ENCODE measurements around the gene TFF1. TPM values are rescaled to one million over a fixed set of nuclear protein-coding genes. Genes with fewer than 3 reads are reported as not detected.

The TFF1 gene
- total and polyA plus RNA-seq, 7 experiments from 2014 or later = not detected

DNA sequence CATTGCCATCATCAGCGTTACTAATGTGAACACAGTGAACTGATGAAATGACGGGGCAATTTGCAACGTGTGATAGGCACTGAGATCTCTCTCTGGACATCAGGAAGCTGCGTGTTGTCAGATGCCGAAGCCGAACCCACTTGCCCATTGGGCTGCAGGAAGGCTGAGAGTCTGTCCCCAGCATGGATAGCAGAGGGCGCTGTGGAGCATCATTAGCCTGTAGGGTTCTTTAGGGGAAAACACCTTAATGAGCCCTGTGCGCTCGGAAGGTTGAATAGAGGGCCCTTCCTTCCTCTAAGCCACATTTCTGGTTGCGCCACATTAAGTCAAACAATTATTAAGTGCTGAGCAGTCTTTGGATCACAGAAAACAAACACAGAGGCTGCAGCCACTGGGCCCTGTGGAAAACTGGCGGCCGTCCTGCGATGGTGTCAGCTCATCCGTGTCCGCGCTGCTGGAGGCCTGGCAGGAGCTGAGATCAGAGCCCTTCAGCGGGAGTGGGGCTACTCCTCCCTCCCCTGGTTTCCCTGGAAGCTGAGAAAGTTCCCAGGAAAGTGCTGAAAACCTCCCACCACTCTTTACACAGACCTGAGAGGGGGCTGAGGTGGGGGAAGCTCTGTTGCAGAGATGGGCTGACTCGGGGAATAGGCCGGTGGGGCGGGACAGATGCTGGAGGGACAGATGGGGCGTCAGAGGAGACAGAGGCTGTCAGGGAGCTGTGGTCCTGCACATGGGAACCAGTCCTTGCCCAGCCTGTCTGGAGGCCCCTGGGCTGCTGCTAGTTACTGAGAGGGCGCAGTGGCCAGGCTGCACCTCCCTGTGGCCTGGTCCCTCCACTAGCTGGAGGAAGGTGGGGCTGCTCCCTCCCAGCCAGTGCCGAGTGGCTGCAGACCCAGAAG, 28.3 kb downstream of the TFF1 start:
- ATAC-seq (peak; percentile 99), DNase-seq (peak; percentile 68 to 85 (median 78))
- H3K4me3 Mint-ChIP-seq = peak overlapping the region; percentile 28 to 76 (median 60)
- ChIA-PET POLR2A (interaction anchor here (0.9 to 1.7 kb wide), 5 partner anchors 11 to 112 kb away, joined by 3 to 6 read pairs (median 3); partner anchors contain the start of gene UBASH3A), CTCF (interaction anchor here (0.6 to 2.7 kb wide), 8 partner anchors 13 to 118 kb away, joined by 3 to 19 read pairs (median 5); partner anchors contain the start of gene UBASH3A)
- intact Hi-C loops (cut with micrococcal nuclease) = loop anchor here (1.0 to 5.0 kb wide), 7 partner anchors 43 to 199 kb away; partner anchors contain the start of gene UBASH3A (in 1 of the 2)
- H3K36me3 ChIP-seq (ENCODE audit: control insufficient read depth in 2 of 3, insufficient read depth in 3 of 3, low read length in 3 of 3) = no peaks in the 10 kb centered on the region
- H3K4me1 Mint-ChIP-seq = peaks cover 5 to 12% (median 8%) of the 10 kb centered on the region in 7 donors
- H3K9me3 ChIP-seq (ENCODE audit: control insufficient read depth in 2 of 3, low read length in 3 of 3) = no peaks in the 10 kb centered on the region
- H3K27ac Mint-ChIP-seq = peak overlapping the region in 7 of 9 donors; percentile 19 to 75 (median 53)
- peaks cover 0 to 32% (median 0%) of the 10 kb centered on the region in 5 donors for H3K27me3 Mint-ChIP-seq
- peaks cover 0 to 4% (median 0%) of the 10 kb centered on the region in 11 donors for H3K9me3 Mint-ChIP-seq
- no peak overlapping the region for H3K27ac ChIP-seq (ENCODE audit: low read depth, low read length)
- no peaks in the 10 kb centered on the region for H3K27me3 ChIP-seq (ENCODE audit: control insufficient read depth in 2 of 2, insufficient read depth in 2 of 2, low read length in 2 of 2)
- no peak overlapping the region for H3K4me3 ChIP-seq (ENCODE audit: low read length)
- H3K4me1 ChIP-seq (ENCODE audit: control insufficient read depth in 2 of 2, insufficient read depth in 2 of 2, low read length in 2 of 2) = peaks cover 4 to 7% of the 10 kb centered on the region in 2 donors
- H3K36me3 Mint-ChIP-seq = peaks cover 0 to 3% (median 0%) of the 10 kb centered on the region in 5 donors

DNA sequence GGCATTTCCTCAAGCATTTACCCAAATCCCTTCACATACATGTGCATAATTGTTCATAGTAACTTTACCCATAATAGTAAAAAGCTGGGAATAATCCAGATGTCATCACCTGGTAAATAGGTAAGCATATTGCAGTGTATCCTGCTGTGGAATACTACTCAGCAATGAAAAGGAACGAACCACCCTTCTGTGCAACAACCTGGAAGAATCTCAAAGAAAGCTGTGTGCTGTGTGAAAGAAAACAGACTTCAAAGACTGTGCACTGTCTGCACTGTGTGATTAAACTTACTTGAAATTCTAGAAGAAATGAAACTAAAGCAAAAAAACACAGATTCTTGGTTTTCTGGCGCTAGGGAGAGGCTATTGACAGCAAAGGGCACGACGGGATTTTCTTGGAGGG, 29.1 kb downstream of the TFF1 start:
- no peak overlapping the region for H3K27ac ChIP-seq (ENCODE audit: low read depth, low read length)
- no peaks in the 10 kb centered on the region for H3K9me3 ChIP-seq (ENCODE audit: control insufficient read depth in 2 of 3, low read length in 3 of 3)
- Mint-ChIP-seq H3K27ac (peak overlapping the region in 4 of 9 donors; percentile 19 to 75 (median 68)), H3K4me3 (peak overlapping the region in 6 of 10 donors; percentile 28 to 76 (median 64)), H3K27me3 (peaks cover 0 to 39% (median under 1%) of the 10 kb centered on the region in 5 donors), H3K36me3 (peaks cover 0 to 4% (median under 1%) of the 10 kb centered on the region in 5 donors), H3K9me3 (peaks cover 0 to 10% (median 4%) of the 10 kb centered on the region in 11 donors), H3K4me1 (peaks cover 5 to 12% (median 8%) of the 10 kb centered on the region in 7 donors)
- ChIA-PET POLR2A (interaction anchor here (0.7 to 1.5 kb wide), 2 partner anchors 113 to 379 kb away, joined by 3 to 5 read pairs; no protein-coding TSS in a partner anchor), CTCF (interaction anchor here (0.8 to 2.7 kb wide), 10 partner anchors 12 to 199 kb away, joined by 3 to 19 read pairs (median 4); partner anchors contain the start of gene UBASH3A)
- no peak for ATAC-seq
- H3K4me3 ChIP-seq (ENCODE audit: low read length) = no peak overlapping the region
- H3K27me3 ChIP-seq (ENCODE audit: control insufficient read depth in 2 of 2, insufficient read depth in 2 of 2, low read length in 2 of 2) = no peaks in the 10 kb centered on the region
- peaks cover 4 to 7% of the 10 kb centered on the region in 2 donors for H3K4me1 ChIP-seq (ENCODE audit: control insufficient read depth in 2 of 2, insufficient read depth in 2 of 2, low read length in 2 of 2)
- peak in 1 of 9 donors; percentile 8 for DNase-seq
- no peaks in the 10 kb centered on the region for H3K36me3 ChIP-seq (ENCODE audit: control insufficient read depth in 2 of 3, insufficient read depth in 3 of 3, low read length in 3 of 3)
- intact Hi-C loops (cut with micrococcal nuclease) = loop anchor here in 1 of 2 donors (5.0 kb wide), 1 partner anchor 190 kb away; no protein-coding TSS in a partner anchor

DNA sequence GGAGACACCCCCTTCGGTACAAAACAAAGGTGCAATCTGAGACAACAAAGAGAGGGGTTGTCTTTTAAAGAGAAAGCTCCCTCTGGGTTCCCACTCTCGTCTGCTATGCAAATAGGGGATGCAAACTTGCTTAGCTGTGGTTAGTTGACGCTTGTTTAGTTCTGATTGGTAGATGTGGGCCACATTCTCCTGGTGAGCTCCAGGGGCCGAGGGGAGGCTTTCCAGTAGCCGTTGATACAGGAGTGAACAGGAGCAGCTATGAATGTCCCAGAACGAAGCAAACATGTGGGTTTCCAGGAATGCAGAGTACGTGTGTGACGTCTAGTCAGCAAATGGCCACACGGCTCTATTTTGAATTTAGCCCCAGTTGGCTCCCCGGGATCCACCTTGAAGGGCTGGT, 30.3 kb downstream of the TFF1 start:
- H3K27ac ChIP-seq (ENCODE audit: low read depth, low read length) = no peak overlapping the region
- peaks cover 0 to 49% (median 7%) of the 10 kb centered on the region in 5 donors for H3K27me3 Mint-ChIP-seq
- H3K27me3 ChIP-seq (ENCODE audit: control insufficient read depth in 2 of 2, insufficient read depth in 2 of 2, low read length in 2 of 2) = no peaks in the 10 kb centered on the region
- H3K4me1 ChIP-seq (ENCODE audit: control insufficient read depth in 2 of 2, insufficient read depth in 2 of 2, low read length in 2 of 2) = peaks cover 4 to 7% of the 10 kb centered on the region in 2 donors
- peaks cover 5 to 12% (median 8%) of the 10 kb centered on the region in 7 donors for H3K4me1 Mint-ChIP-seq
- peaks cover 0 to 8% (median 0%) of the 10 kb centered on the region in 3 experiments for H3K9me3 ChIP-seq (ENCODE audit: control insufficient read depth in 2 of 3, low read length in 3 of 3)
- H3K27ac Mint-ChIP-seq = no peak overlapping the region
- H3K4me3 ChIP-seq (ENCODE audit: low read length) = no peak overlapping the region
- H3K36me3 Mint-ChIP-seq = peaks cover 3 to 12% (median 9%) of the 10 kb centered on the region in 5 donors
- POLR2A ChIA-PET = interaction anchor here (1.2 kb wide), 1 partner anchor 89 kb away, joined by 3 read pairs; no protein-coding TSS in a partner anchor
- no peaks in the 10 kb centered on the region for H3K36me3 ChIP-seq (ENCODE audit: control insufficient read depth in 2 of 3, insufficient read depth in 3 of 3, low read length in 3 of 3)
- H3K9me3 Mint-ChIP-seq = peaks cover 4 to 22% (median 14%) of the 10 kb centered on the region in 11 donors
- intact Hi-C loops (cut with micrococcal nuclease) = loop anchor here in 1 of 2 donors (5.0 kb wide), 1 partner anchor 191 kb away; no protein-coding TSS in a partner anchor
- CTCF ChIA-PET = interaction anchor here (0.8 to 2.7 kb wide), 2 partner anchors 73 to 114 kb away, joined by 3 to 19 read pairs; no protein-coding TSS in a partner anchor
- ATAC-seq = no peak
- H3K4me3 Mint-ChIP-seq = no peak overlapping the region
- DNase-seq = no peak

DNA sequence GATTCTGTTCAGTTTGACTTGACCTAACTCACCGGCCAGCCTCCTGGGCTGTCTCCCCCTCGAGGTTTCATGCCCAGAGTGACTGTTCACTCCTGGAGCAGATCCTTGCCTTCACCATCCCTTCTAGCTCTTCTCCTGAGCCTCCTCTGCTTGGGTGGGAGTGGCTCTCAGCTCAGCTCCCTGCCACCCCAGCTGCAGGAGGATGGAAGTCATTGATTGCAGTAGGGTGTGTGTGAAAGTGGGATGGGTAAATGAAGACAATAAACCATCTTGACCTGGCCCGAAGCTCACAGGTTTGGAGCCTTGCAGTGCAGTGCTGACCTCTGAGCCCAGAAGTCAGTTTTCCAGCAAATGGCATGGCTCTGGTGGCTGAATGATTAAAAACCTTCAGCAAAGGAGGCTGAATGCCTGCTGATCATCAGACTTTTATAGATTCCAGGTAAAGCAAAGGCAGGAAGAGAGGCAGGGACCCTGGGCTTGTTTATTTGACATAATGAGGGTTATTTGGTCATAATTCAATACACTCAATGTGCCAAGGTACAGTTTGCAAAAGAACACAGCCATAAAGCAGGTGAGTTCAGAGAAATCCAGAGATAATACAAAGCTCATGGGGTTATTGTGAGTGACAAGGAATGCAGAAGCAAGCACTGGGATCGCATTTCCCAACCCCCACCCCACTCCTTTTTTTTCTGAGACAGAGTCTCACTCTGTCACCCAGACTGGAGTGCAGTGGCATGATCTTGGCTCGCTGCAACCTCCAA, 33.6 kb downstream of the TFF1 start:
- ATAC-seq = no peak
- no peak overlapping the region for H3K4me3 ChIP-seq (ENCODE audit: low read length)
- no peak overlapping the region for H3K27ac ChIP-seq (ENCODE audit: low read depth, low read length)
- Mint-ChIP-seq H3K4me3 (no peak overlapping the region), H3K4me1 (peaks cover 2 to 5% (median 3%) of the 10 kb centered on the region in 7 donors), H3K36me3 (peaks cover 4 to 16% (median 9%) of the 10 kb centered on the region in 5 donors), H3K27ac (no peak overlapping the region), H3K27me3 (peaks cover 0 to 68% (median 7%) of the 10 kb centered on the region in 5 donors), H3K9me3 (peaks cover 5 to 25% (median 17%) of the 10 kb centered on the region in 11 donors)
- intact Hi-C loops (cut with micrococcal nuclease) = no loop called here
- CTCF ChIA-PET = no interaction called here
- POLR2A ChIA-PET = no interaction called here
- peaks cover 0 to under 1% of the 10 kb centered on the region in 2 donors for H3K4me1 ChIP-seq (ENCODE audit: control insufficient read depth in 2 of 2, insufficient read depth in 2 of 2, low read length in 2 of 2)
- H3K27me3 ChIP-seq (ENCODE audit: control insufficient read depth in 2 of 2, insufficient read depth in 2 of 2, low read length in 2 of 2) = no peaks in the 10 kb centered on the region
- no peak for DNase-seq
- no peaks in the 10 kb centered on the region for H3K36me3 ChIP-seq (ENCODE audit: control insufficient read depth in 2 of 3, insufficient read depth in 3 of 3, low read length in 3 of 3)
- H3K9me3 ChIP-seq (ENCODE audit: control insufficient read depth in 2 of 3, low read length in 3 of 3) = peaks cover 0 to 11% (median 0%) of the 10 kb centered on the region in 3 experiments

DNA sequence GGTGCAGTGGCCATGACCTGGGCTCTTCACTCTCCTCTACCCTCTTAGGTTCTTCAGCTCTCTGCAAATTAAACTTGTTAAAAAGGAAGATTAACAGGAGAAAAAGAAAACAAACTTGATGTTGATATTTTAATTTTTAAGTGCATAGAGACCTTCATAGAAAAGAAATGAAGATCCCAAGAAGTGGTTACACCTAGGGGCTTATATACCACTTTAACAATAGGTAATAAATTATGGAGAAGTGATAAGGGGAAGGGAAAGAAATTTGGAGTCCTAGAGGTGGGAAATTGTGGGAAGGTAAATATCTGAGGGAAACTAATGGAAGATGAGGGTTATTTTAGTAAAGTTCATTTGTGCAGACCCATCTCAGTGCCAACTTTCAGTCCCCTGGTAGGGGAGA, 34.7 kb downstream of the TFF1 start:
- ChIA-PET CTCF (no interaction called here), POLR2A (interaction anchor here (0.8 kb wide), 1 partner anchor 90 kb away, joined by 3 read pairs; no protein-coding TSS in a partner anchor)
- H3K36me3 Mint-ChIP-seq = peaks cover 4 to 16% (median 9%) of the 10 kb centered on the region in 5 donors
- DNase-seq (no peak), ATAC-seq (no peak)
- peaks cover 0 to 59% (median 7%) of the 10 kb centered on the region in 5 donors for H3K27me3 Mint-ChIP-seq
- H3K27ac Mint-ChIP-seq = no peak overlapping the region
- intact Hi-C loops (cut with micrococcal nuclease) = no loop called here
- Histone ChIP-seq H3K27ac (ENCODE audit: low read depth, low read length) (no peak overlapping the region), H3K4me3 (ENCODE audit: low read length) (no peak overlapping the region), H3K4me1 (ENCODE audit: control insufficient read depth in 2 of 2, insufficient read depth in 2 of 2, low read length in 2 of 2) (no peaks in the 10 kb centered on the region), H3K36me3 (ENCODE audit: control insufficient read depth in 2 of 3, insufficient read depth in 3 of 3, low read length in 3 of 3) (no peaks in the 10 kb centered on the region), H3K9me3 (ENCODE audit: control insufficient read depth in 2 of 3, low read length in 3 of 3) (peaks cover 0 to 11% (median 0%) of the 10 kb centered on the region in 3 experiments), H3K27me3 (ENCODE audit: control insufficient read depth in 2 of 2, insufficient read depth in 2 of 2, low read length in 2 of 2) (no peaks in the 10 kb centered on the region)
- H3K9me3 Mint-ChIP-seq = peaks cover 5 to 25% (median 17%) of the 10 kb centered on the region in 11 donors
- no peak overlapping the region for H3K4me3 Mint-ChIP-seq
- H3K4me1 Mint-ChIP-seq = peaks cover 0 to 2% (median 0%) of the 10 kb centered on the region in 7 donors
